GM19455 (cell line): Measurements from ENCODE around the gene DLD.
"Not testable (repeated sequence)": the region's sequence is repeated elsewhere in the genome, so short reads cannot be mapped to it uniquely, and the experiment has no call there.

Experiments used
- ATAC-seq: cut with Tn5 transposase; IDR thresholded peaks from one replicate; pipeline ENCODE4 v1.9.1; 2021; ENCODE audit not compliant: unreplicated experiment

The DLD gene

GRCh38 chr7:107914831-107915230, 23.8 kb downstream of the DLD start:
- ATAC-seq: no peak

GRCh38 chr7:107915541-107915940, 24.6 kb downstream of the DLD start:
- ATAC-seq: no peak

DNA sequence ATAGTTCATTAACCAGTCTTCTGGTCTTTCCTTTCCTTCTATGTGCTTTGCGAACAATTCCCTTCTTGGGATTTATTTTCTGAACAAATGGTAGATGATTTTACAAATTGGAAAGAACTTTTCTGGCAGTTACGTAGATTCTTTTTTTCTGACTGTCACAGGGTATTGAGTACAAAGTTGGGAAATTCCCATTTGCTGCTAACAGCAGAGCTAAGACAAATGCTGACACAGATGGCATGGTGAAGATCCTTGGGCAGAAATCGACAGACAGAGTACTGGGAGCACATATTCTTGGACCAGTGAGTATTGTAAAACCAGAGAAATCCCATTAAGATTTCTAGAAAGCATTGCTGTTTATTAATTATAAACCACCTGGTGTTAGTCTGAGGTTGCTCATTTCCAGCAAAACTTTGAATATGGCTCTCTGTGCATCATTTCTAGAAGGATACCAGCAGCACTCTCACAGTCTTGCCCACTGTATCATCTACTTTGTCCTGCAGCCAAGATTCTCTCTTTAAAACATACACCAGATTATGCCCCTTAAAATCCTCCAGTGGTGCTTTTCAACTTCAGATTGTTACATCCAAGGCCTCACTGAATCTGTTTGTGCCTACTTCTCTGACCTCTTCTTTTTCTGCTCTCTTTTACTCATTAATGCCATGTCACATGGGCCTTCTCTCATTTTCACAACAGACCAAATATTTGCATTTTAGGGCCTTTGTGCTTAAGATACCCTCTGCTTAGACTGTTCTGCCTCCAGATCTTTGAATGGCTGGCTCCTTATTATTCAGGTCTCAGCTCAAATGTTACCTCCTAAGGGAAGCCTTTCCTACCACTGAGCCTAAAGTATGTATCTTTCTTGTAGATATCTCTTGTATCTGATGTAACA, 27.0 kb downstream of the DLD start:
- peak; percentile 85 for ATAC-seq

GRCh38 chr7:107918948-107919347, 28.0 kb downstream of the DLD start:
- ATAC-seq: no peak

DNA sequence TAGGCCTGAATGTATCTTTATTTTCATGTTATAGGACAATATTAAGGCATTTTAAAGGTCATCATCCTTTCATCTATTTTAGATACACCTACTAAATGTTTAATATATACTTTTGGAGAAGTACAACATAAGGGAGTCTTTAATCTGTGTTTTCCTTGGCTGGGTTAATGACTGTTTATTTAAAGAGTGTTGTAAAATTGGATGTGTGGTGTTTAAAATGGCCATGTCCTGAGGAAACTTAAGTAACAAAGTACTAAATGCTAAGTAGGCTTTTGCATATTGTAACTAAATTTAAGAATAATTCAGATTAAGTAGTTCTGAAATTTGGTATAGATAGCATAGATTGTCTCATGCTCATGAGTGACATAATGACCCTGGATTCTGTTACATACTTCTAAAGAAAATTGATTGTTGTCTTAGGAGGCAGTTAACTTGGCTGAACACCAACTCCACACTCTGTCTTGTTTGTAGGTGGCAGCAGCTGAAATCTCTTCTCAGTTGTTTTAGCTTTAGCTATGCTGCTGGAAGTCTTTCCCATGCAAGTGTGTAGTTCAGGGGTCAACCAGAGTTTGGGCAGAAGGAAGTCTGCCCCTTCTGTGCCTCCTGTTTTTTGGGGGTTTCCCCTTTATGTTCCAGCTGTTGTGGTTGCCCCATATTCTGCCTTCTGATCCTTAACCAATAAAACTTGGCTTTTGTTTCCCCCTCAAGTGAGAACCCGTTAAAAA, 29.2 kb downstream of the DLD start:
- ATAC-seq: no peak

DNA sequence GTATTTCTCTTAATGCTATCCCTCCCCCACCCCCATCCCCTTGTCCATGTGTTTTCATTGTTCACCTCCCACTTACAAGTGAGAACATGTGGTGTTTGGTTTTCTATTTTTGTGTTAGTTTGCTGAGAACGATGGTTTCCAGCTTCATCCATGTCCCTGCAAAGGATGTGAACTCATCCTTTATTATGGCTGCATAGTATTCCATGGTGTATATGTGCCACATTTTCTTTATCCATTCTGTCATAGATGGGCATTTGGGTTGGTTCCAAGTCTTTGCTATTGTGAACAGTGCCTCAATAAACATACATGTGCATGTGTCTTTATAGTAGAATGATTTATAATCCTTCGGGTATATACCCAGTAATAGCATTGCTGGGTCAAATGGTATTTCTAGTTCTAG, 30.8 kb downstream of the DLD start:
- not testable (repeated sequence) for ATAC-seq

DNA sequence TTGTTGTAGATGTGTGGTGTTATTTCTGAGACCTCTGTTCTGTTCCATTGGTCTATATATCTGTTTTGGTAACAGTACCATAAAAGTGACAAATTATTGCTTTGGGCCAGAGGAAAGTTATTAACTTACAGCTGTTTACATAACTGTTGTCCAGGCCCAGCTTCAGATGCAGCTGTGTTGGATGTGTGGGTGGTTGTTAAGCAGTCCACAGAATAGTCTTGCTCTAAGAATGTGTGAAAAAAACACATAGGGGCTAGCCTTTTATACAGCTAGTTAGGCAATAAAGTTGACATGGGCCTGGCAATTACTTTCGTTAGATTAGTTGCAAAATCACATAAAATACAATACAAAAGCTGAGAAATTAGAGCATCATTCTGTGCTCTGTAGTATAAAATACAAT, 31.9 kb downstream of the DLD start:
- ATAC-seq: no peak

DNA sequence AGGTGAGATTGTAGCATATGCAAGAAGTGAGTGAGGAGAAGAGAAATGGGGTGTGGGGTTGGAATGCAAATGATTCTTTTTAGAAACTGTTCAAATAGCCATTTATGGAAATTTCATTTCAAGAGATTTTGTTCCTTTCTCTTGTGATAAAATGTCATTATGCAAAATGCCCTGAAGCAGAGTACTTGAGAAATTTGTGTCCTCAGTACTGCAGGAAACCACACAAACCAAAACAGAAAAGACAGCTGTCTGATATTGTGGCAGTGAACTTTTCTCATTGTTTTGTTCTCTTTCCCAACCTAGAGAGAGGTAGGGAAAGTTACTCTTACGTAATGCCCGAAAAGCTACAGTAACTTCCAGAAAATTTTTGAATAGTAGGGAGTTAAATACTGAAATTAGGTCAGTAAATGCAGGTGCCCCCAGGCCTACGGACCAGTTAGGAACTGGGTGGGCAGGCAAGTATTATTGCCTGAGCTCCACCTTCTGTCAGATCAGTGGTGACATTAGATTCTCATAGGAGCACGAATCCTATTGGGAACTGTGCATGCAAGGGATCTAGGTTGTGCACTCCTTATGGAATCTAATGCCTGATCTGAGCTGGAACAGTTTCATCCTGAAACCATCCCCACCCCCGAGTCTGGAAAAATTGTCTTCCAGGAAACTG, 34.0 kb downstream of the DLD start:
- peak; percentile 90 for ATAC-seq

- ATAC-seq: no peak
These were observed 35.5 kb downstream of the DLD start for GRCh38 chr7:107926481-107926880.

GRCh38 chr7:107931740-107932515, 40.9 kb downstream of the DLD start:
- no peak for ATAC-seq

DNA sequence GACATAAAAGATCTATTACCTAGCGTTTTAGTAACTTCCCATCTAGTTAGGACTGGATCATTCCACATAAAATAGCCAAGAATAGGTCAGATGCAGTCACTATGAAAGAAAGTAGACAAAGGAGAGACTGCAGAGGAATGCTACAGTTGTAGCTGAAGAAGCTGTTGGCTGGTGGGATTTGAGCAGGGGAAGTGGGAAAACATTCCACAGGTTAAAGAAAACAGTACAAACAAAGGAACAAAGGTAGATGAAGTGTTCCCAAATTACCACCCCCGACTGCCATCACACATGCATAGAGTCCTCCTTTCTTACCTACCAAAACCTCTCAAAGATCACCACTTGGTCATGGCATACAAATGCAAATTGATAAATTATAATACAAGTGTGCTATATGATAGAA, 41.8 kb downstream of the DLD start:
- ATAC-seq: no peak

DNA sequence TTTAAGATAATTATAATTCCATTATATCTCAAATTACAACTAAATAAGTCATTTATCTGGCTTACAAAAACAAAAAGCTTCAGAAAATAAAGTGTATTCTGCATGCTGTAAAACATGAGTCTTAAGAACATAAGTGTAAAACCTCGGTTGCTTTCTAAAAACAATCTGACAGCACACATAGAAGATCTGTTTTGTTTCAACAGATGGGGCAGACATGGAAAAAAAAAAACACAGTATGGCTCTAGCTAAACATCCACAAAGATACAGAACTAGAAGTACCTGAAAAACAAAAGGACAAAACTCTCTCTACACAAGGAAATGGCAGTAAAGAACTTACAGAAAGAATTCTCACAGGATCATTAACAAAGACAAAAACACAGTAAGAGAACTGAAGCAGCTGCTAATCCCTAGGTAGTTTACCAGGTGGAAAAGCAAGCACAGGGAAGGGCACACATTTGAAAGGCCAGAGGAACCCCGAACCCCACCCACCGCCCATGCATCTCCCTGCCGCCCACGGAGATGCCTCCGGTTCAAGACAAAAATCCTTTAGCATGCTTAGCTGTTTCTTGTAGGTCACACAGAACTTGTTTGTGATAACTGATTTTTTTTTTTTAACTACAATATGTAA, 42.5 kb downstream of the DLD start:
- no peak for ATAC-seq

GRCh38 chr7:107934991-107935770, 44.2 kb downstream of the DLD start:
- no peak for ATAC-seq

DNA sequence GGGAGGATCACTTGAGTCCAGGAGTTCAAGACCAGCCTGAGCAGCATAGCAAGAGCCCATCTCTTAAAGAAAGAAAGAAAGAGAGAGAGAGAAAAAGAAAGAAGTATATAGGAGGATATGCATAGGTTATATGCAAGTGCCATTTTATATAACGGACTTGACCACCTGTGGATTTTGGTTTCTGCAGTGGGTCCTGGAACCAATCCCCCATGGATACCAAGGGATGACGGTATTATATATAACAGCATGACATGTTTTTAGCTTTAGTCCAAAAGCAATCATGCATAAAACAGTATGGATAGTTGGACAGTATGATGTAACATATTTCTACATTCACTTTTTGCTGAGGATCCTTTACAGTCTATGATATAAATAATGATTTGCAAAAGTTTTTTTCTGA, 45.3 kb downstream of the DLD start:
- ATAC-seq: no peak

- no peak for ATAC-seq
These were observed 46.5 kb downstream of the DLD start for GRCh38 chr7:107937531-107937930.

- ATAC-seq: no peak
These were observed 47.7 kb downstream of the DLD start for GRCh38 chr7:107938456-107939250.

GRCh38 chr7:107939573-107940489, 48.8 kb downstream of the DLD start:
- no peak for ATAC-seq

- ATAC-seq: no peak
These were observed 50.0 kb downstream of the DLD start for GRCh38 chr7:107940951-107941350.
